ENCODE measurements around the gene INTS2. TPM values are rescaled to one million over a fixed set of nuclear protein-coding genes. Genes with fewer than 3 reads are reported as not detected.
A peak's percentile ranks its signal among the peaks of the same experiment; 100 is the strongest.

The INTS2 gene
- total RNA-seq = 10 to 100 TPM; 23.2 to 25.0 TPM

- Mint-ChIP-seq H3K27me3 (ENCODE audit: low read depth) (no peaks in the 10 kb centered on the region), H3K36me3 (ENCODE audit: low read depth) (peaks cover 13% of the 10 kb centered on the region), H3K4me1 (ENCODE audit: low read depth) (peaks cover 17% of the 10 kb centered on the region), H3K4me3 (peak within 1 kb of the TSS; percentile 95), H3K27ac (peak within 1 kb of the TSS; percentile 89), H3K9me3 (no peaks in the 10 kb centered on the region)
- intact Hi-C loops (cut with micrococcal nuclease) = loop anchor here (1.0 to 10.0 kb wide), 4 partner anchors 64 to 1853 kb away; partner anchors contain the start of genes BRIP1, HEATR6 and PPM1D
- peak; percentile 97 for DNase-seq
- CTCF ChIA-PET = interaction anchor here (1.2 kb wide), 1 partner anchor 138 kb away, joined by 3 read pairs; no protein-coding TSS in a partner anchor
Measured at GRCh38 chr17:61927208-61928100, at the start of gene INTS2. INTS2 (minus strand) TSS chr17:61927982; CDS start chr17:61926644, 1,338 bp downstream.

GRCh38 chr17:61974115-61974514 is 46.3 kb upstream of the INTS2 start:
- CTCF ChIA-PET = no interaction called here

GRCh38 chr17:61972311-61972710 is 44.5 kb upstream of the INTS2 start:
- Mint-ChIP-seq H3K4me3 (no peak overlapping the region), H3K27ac (no peak overlapping the region), H3K36me3 (ENCODE audit: low read depth) (peaks cover 13% of the 10 kb centered on the region), H3K4me1 (ENCODE audit: low read depth) (peaks cover 17% of the 10 kb centered on the region), H3K27me3 (ENCODE audit: low read depth) (no peaks in the 10 kb centered on the region), H3K9me3 (no peaks in the 10 kb centered on the region)
- DNase-seq = no peak
- intact Hi-C loops (cut with micrococcal nuclease) = no loop called here
- CTCF ChIA-PET = no interaction called here

More at GRCh38 chr17:61974115-61974514, 46.3 kb upstream of the INTS2 start:
- Mint-ChIP-seq H3K4me1 (ENCODE audit: low read depth) (peaks cover 17% of the 10 kb centered on the region), H3K4me3 (no peak overlapping the region), H3K27me3 (ENCODE audit: low read depth) (no peaks in the 10 kb centered on the region), H3K36me3 (ENCODE audit: low read depth) (peaks cover 21% of the 10 kb centered on the region), H3K9me3 (no peaks in the 10 kb centered on the region), H3K27ac (no peak overlapping the region)
- intact Hi-C loops (cut with micrococcal nuclease) = loop anchor here (2.0 kb wide), 1 partner anchor 91 kb away; the partner anchor contains the start of gene MED13
- DNase-seq = no peak

GRCh38 chr17:61970030-61970429 is 42.2 kb upstream of the INTS2 start:
- H3K27ac Mint-ChIP-seq = no peak overlapping the region
- intact Hi-C loops (cut with micrococcal nuclease) = no loop called here
- H3K36me3 Mint-ChIP-seq (ENCODE audit: low read depth) = peaks cover 12% of the 10 kb centered on the region
- no peaks in the 10 kb centered on the region for H3K9me3 Mint-ChIP-seq
- no peak overlapping the region for H3K4me3 Mint-ChIP-seq
- CTCF ChIA-PET = no interaction called here
- H3K27me3 Mint-ChIP-seq (ENCODE audit: low read depth) = no peaks in the 10 kb centered on the region
- no peak for DNase-seq
- H3K4me1 Mint-ChIP-seq (ENCODE audit: low read depth) = peaks cover 11% of the 10 kb centered on the region

- H3K4me3 Mint-ChIP-seq = no peak overlapping the region
- H3K27ac Mint-ChIP-seq = no peak overlapping the region
- intact Hi-C loops (cut with micrococcal nuclease) = no loop called here
- H3K4me1 Mint-ChIP-seq (ENCODE audit: low read depth) = no peaks in the 10 kb centered on the region
- H3K27me3 Mint-ChIP-seq (ENCODE audit: low read depth) = no peaks in the 10 kb centered on the region
- H3K36me3 Mint-ChIP-seq (ENCODE audit: low read depth) = peaks cover 13% of the 10 kb centered on the region
- CTCF ChIA-PET = no interaction called here
- no peak for DNase-seq
- H3K9me3 Mint-ChIP-seq = no peaks in the 10 kb centered on the region
Measured at GRCh38 chr17:61968757-61969156, 41.0 kb upstream of the INTS2 start.

GRCh38 chr17:61967729-61968128 is 39.9 kb upstream of the INTS2 start:
- CTCF ChIA-PET = interaction anchor here (1.5 kb wide), 1 partner anchor 32 kb away, joined by 4 read pairs; no protein-coding TSS in a partner anchor
- H3K4me3 Mint-ChIP-seq = no peak overlapping the region

GRCh38 chr17:61966191-61966590 is 38.4 kb upstream of the INTS2 start:
- H3K4me3 Mint-ChIP-seq = no peak overlapping the region
- DNase-seq = no peak
- no peaks in the 10 kb centered on the region for H3K4me1 Mint-ChIP-seq (ENCODE audit: low read depth)
- CTCF ChIA-PET = interaction anchor here (1.5 kb wide), 1 partner anchor 34 kb away, joined by 4 read pairs; no protein-coding TSS in a partner anchor
- no peak overlapping the region for H3K27ac Mint-ChIP-seq
- H3K36me3 Mint-ChIP-seq (ENCODE audit: low read depth) = peaks cover 13% of the 10 kb centered on the region
- no peaks in the 10 kb centered on the region for H3K27me3 Mint-ChIP-seq (ENCODE audit: low read depth)
- H3K9me3 Mint-ChIP-seq = no peaks in the 10 kb centered on the region
- intact Hi-C loops (cut with micrococcal nuclease) = no loop called here

More at GRCh38 chr17:61967729-61968128, 39.9 kb upstream of the INTS2 start:
- H3K9me3 Mint-ChIP-seq = no peaks in the 10 kb centered on the region
- H3K27me3 Mint-ChIP-seq (ENCODE audit: low read depth) = no peaks in the 10 kb centered on the region
- DNase-seq = no peak
- no peaks in the 10 kb centered on the region for H3K4me1 Mint-ChIP-seq (ENCODE audit: low read depth)
- H3K36me3 Mint-ChIP-seq (ENCODE audit: low read depth) = peaks cover 13% of the 10 kb centered on the region
- intact Hi-C loops (cut with micrococcal nuclease) = no loop called here
- no peak overlapping the region for H3K27ac Mint-ChIP-seq

GRCh38 chr17:61955619-61956018 is 27.8 kb upstream of the INTS2 start:
- H3K4me1 Mint-ChIP-seq (ENCODE audit: low read depth) = no peaks in the 10 kb centered on the region
- H3K36me3 Mint-ChIP-seq (ENCODE audit: low read depth) = peaks cover 21% of the 10 kb centered on the region
- CTCF ChIA-PET = no interaction called here
- H3K27me3 Mint-ChIP-seq (ENCODE audit: low read depth) = no peaks in the 10 kb centered on the region
- intact Hi-C loops (cut with micrococcal nuclease) = no loop called here
- no peak for DNase-seq
- no peaks in the 10 kb centered on the region for H3K9me3 Mint-ChIP-seq
- no peak overlapping the region for H3K27ac Mint-ChIP-seq
- no peak overlapping the region for H3K4me3 Mint-ChIP-seq

- CTCF ChIA-PET = interaction anchor here (0.6 kb wide), 1 partner anchor 1102 kb away, joined by 3 read pairs; no protein-coding TSS in a partner anchor
- no peak overlapping the region for H3K4me3 Mint-ChIP-seq
- intact Hi-C loops (cut with micrococcal nuclease) = no loop called here
- no peaks in the 10 kb centered on the region for H3K4me1 Mint-ChIP-seq (ENCODE audit: low read depth)
- no peak overlapping the region for H3K27ac Mint-ChIP-seq
- peaks cover 8% of the 10 kb centered on the region for H3K36me3 Mint-ChIP-seq (ENCODE audit: low read depth)
- no peaks in the 10 kb centered on the region for H3K9me3 Mint-ChIP-seq
- DNase-seq = no peak
- no peaks in the 10 kb centered on the region for H3K27me3 Mint-ChIP-seq (ENCODE audit: low read depth)
Measured at GRCh38 chr17:61947367-61948078, 19.7 kb upstream of the INTS2 start.

GRCh38 chr17:61946359-61946758 is 18.6 kb upstream of the INTS2 start:
- Mint-ChIP-seq H3K36me3 (ENCODE audit: low read depth) (peaks cover 7% of the 10 kb centered on the region), H3K4me3 (no peak overlapping the region), H3K9me3 (no peaks in the 10 kb centered on the region), H3K27me3 (ENCODE audit: low read depth) (no peaks in the 10 kb centered on the region), H3K4me1 (ENCODE audit: low read depth) (no peaks in the 10 kb centered on the region), H3K27ac (no peak overlapping the region)
- CTCF ChIA-PET = no interaction called here
- DNase-seq = no peak
- intact Hi-C loops (cut with micrococcal nuclease) = no loop called here

- CTCF ChIA-PET = no interaction called here
Measured at GRCh38 chr17:61943117-61943516, 15.3 kb upstream of the INTS2 start.

GRCh38 chr17:61942085-61942484 is 14.3 kb upstream of the INTS2 start:
- Mint-ChIP-seq H3K4me1 (ENCODE audit: low read depth) (no peaks in the 10 kb centered on the region), H3K9me3 (no peaks in the 10 kb centered on the region), H3K4me3 (no peak overlapping the region), H3K27ac (no peak overlapping the region), H3K27me3 (ENCODE audit: low read depth) (no peaks in the 10 kb centered on the region), H3K36me3 (ENCODE audit: low read depth) (peaks cover 4% of the 10 kb centered on the region)
- intact Hi-C loops (cut with micrococcal nuclease) = no loop called here
- CTCF ChIA-PET = no interaction called here
- no peak for DNase-seq

More at GRCh38 chr17:61943117-61943516, 15.3 kb upstream of the INTS2 start:
- no peak overlapping the region for H3K27ac Mint-ChIP-seq
- DNase-seq = no peak
- peaks cover 4% of the 10 kb centered on the region for H3K36me3 Mint-ChIP-seq (ENCODE audit: low read depth)
- H3K27me3 Mint-ChIP-seq (ENCODE audit: low read depth) = no peaks in the 10 kb centered on the region
- intact Hi-C loops (cut with micrococcal nuclease) = no loop called here
- H3K4me3 Mint-ChIP-seq = no peak overlapping the region
- no peaks in the 10 kb centered on the region for H3K4me1 Mint-ChIP-seq (ENCODE audit: low read depth)
- H3K9me3 Mint-ChIP-seq = no peaks in the 10 kb centered on the region

Data from activated naive CD4-positive, alpha-beta T cell treated with anti-CD3 and anti-CD28 coated beads for 36 hours (primary cell).